ENCODE results near the gene CRBN. TPM values are rescaled to one million over a fixed set of nuclear protein-coding genes. Genes with fewer than 3 reads are reported as not detected.

CRBN gene
- total RNA-seq, 2 experiments from 2014 or later, result 39.8 to 42.5 TPM

Other genes starting within 250 kb of the CRBN start
- not detected for gene IL5RA, start 69.3 kb downstream of the CRBN start, total RNA-seq
- gene TRNT1, start 52.8 kb downstream of the CRBN start, total RNA-seq, result 10 to 100 TPM; 35.0 to 39.6 TPM